Activated T-helper 1 cell treated with Interleukin-2 at 50 U/mL for 16 hours (primary cell): ENCODE data around the gene KCNG4.

Source experiments
- DNase-seq: peaks from one replicate; pipeline ENCODE4 v3.0.0-alpha.2; 2020; ENCODE audit warnings: low read depth

Gene KCNG4

GRCh38 chr16:84239909-84240308, at the start of gene KCNG4:
TSS of gene KCNG4 (minus strand) at chr16:84240012. CDS start at chr16:84237485, 2,527 bp downstream.
- no peak for DNase-seq

GRCh38 chr16:84288902-84289301, 49.1 kb upstream of the KCNG4 start:
- no peak for DNase-seq

GRCh38 chr16:84286578-84287240, 46.9 kb upstream of the KCNG4 start:
- DNase-seq = no peak

GRCh38 chr16:84284154-84284722, 44.4 kb upstream of the KCNG4 start:
- DNase-seq = no peak

- no peak for DNase-seq
Measured at GRCh38 chr16:84283314-84284153, 43.7 kb upstream of the KCNG4 start.

- no peak for DNase-seq
Measured at GRCh38 chr16:84282533-84282932, 42.7 kb upstream of the KCNG4 start.

GRCh38 chr16:84281074-84281473, 41.3 kb upstream of the KCNG4 start:
- DNase-seq = no peak

GRCh38 chr16:84279881-84280280, 40.1 kb upstream of the KCNG4 start:
- no peak for DNase-seq

GRCh38 chr16:84278968-84279367, 39.2 kb upstream of the KCNG4 start:
- no peak for DNase-seq

GRCh38 chr16:84278333-84278732, 38.5 kb upstream of the KCNG4 start:
- no peak for DNase-seq

GRCh38 chr16:84277244-84277823, 37.5 kb upstream of the KCNG4 start:
- peak; percentile 53 for DNase-seq

GRCh38 chr16:84275585-84276151, 35.9 kb upstream of the KCNG4 start:
- DNase-seq = no peak

GRCh38 chr16:84274515-84274914, 34.7 kb upstream of the KCNG4 start:
- no peak for DNase-seq

- no peak for DNase-seq
Measured at GRCh38 chr16:84272740-84273320, 33.0 kb upstream of the KCNG4 start.

GRCh38 chr16:84271866-84272265, 32.1 kb upstream of the KCNG4 start:
- DNase-seq = no peak

- DNase-seq = no peak
Measured at GRCh38 chr16:84271037-84271436, 31.2 kb upstream of the KCNG4 start.

- DNase-seq = no peak
Measured at GRCh38 chr16:84270531-84270930, 30.7 kb upstream of the KCNG4 start.

- DNase-seq = no peak
Measured at GRCh38 chr16:84270071-84270470, 30.3 kb upstream of the KCNG4 start.

GRCh38 chr16:84268291-84269040, 28.7 kb upstream of the KCNG4 start:
- no peak for DNase-seq

GRCh38 chr16:84267380-84267779, 27.6 kb upstream of the KCNG4 start:
- no peak for DNase-seq

GRCh38 chr16:84266451-84266850, 26.6 kb upstream of the KCNG4 start:
- DNase-seq = no peak
